Glutamatergic neuron (in vitro differentiated cells): ENCODE measurements around the gene ALMS1. TPM values are rescaled to one million over a fixed set of nuclear protein-coding genes. Genes with fewer than 3 reads are reported as not detected.
"Not testable (repeated sequence)": the region's sequence is repeated elsewhere in the genome, so short reads cannot be mapped to it uniquely, and the experiment has no call there.

Experiments
- DNase-seq: peaks from one replicate; pipeline ENCODE4 v3.0.0; 2022
- H3K27ac Mint-ChIP-seq: one replicate; pipeline ENCODE4 v1.8.0; 2020; ENCODE audit warnings: mild to moderate bottlenecking, mixed read lengths, inconsistent platforms; ENCODE audit not compliant: unreplicated experiment
- H3K27me3 Mint-ChIP-seq: one replicate; pipeline ENCODE4 v1.8.0; 2020; ENCODE audit warnings: mild to moderate bottlenecking, moderate library complexity, mixed read lengths, inconsistent platforms; ENCODE audit not compliant: unreplicated experiment
- H3K36me3 Mint-ChIP-seq: one replicate; pipeline ENCODE4 v1.8.0; 2020; ENCODE audit warnings: mild to moderate bottlenecking, mixed read lengths, inconsistent platforms; ENCODE audit not compliant: unreplicated experiment
- H3K4me1 Mint-ChIP-seq: one replicate; pipeline ENCODE4 v1.8.0; 2020; ENCODE audit warnings: mild to moderate bottlenecking, low read depth, mixed read lengths, inconsistent platforms; ENCODE audit not compliant: unreplicated experiment
- H3K4me3 Mint-ChIP-seq: one replicate; pipeline ENCODE4 v1.8.0; 2020; ENCODE audit warnings: mild to moderate bottlenecking, mixed read lengths, inconsistent platforms; ENCODE audit not compliant: unreplicated experiment
- H3K9me3 Mint-ChIP-seq: one replicate; pipeline ENCODE4 v1.8.0; 2020; ENCODE audit warnings: mild to moderate bottlenecking, moderate library complexity, mixed read lengths, inconsistent platforms; ENCODE audit not compliant: unreplicated experiment
- total RNA-seq: library from RNA; stranded (reverse); fragmentation: NEBNext Ultra II Directional; extraction: Animal tissue kit (Norgen Biotek cat#: 25700); gene quantifications from one replicate; pipeline ENCODE4 v1.2.1, GENCODE V29; 2021; ENCODE audit not compliant: unreplicated experiment
- TF ChIP-seq, protein P1 (sequence below): fragments of 200-600 bp; sonication (generic); IDR thresholded peaks from one replicate; pipeline ENCODE4 v1.5.0; 2021; ENCODE audit not compliant: partially characterized antibody, unreplicated experiment

Gene ALMS1
- total RNA-seq, 1 donor from 2014 or later: 50.5 TPM

DNA sequence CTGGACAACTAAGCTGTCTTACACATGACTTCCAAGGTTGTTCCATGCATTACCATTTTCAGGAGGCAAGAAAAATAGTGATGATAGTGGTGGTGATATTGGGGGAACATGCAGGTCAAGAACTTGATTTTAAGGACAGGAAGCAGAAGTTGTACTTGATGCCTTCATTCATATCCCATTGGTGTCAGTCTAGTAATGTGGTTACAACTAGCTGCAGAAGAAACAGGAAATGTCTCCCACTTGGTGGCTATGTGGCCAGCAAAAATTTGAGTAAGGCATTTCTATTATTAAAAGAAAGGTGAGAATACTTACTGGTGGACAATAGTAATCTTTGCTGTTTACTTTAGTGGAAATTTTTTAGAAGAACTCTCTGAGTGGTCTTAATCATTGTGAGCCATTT, 103.4 kb downstream of the ALMS1 start:
- TF ChIP-seq, protein P1, sequence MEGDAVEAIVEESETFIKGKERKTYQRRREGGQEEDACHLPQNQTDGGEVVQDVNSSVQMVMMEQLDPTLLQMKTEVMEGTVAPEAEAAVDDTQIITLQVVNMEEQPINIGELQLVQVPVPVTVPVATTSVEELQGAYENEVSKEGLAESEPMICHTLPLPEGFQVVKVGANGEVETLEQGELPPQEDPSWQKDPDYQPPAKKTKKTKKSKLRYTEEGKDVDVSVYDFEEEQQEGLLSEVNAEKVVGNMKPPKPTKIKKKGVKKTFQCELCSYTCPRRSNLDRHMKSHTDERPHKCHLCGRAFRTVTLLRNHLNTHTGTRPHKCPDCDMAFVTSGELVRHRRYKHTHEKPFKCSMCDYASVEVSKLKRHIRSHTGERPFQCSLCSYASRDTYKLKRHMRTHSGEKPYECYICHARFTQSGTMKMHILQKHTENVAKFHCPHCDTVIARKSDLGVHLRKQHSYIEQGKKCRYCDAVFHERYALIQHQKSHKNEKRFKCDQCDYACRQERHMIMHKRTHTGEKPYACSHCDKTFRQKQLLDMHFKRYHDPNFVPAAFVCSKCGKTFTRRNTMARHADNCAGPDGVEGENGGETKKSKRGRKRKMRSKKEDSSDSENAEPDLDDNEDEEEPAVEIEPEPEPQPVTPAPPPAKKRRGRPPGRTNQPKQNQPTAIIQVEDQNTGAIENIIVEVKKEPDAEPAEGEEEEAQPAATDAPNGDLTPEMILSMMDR: no peak
- no peak for DNase-seq
- no peak overlapping the region for H3K27ac Mint-ChIP-seq
- H3K9me3 Mint-ChIP-seq: peaks cover 2% of the 10 kb centered on the region
- no peaks in the 10 kb centered on the region for H3K27me3 Mint-ChIP-seq
- H3K36me3 Mint-ChIP-seq: peaks cover 6% of the 10 kb centered on the region
- no peaks in the 10 kb centered on the region for H3K4me1 Mint-ChIP-seq
- H3K4me3 Mint-ChIP-seq: no peak overlapping the region

DNA sequence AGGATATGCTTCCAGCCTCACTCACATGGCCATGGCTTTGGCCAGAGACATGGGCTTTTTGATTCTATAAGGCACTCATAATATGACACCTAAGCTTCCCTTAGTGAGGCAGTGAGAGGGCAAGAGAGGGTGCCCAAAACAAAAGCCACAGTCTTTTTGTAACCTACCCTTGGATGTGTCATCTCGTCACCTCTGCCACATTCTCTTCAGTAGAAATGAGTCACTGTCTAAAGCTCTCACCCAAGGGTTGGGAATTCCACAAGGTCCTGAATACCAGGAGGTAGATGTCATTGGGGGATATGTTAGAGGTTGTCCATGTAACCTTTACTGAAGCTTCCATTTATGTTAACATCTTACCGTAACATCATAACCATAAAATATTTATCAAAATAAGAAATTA, 108.4 kb downstream of the ALMS1 start:
- no peak overlapping the region for H3K27ac Mint-ChIP-seq
- no peaks in the 10 kb centered on the region for H3K9me3 Mint-ChIP-seq
- H3K27me3 Mint-ChIP-seq: no peaks in the 10 kb centered on the region
- TF ChIP-seq, protein P1: no peak
- H3K4me3 Mint-ChIP-seq: no peak overlapping the region
- no peak for DNase-seq
- H3K4me1 Mint-ChIP-seq: no peaks in the 10 kb centered on the region
- peaks cover 6% of the 10 kb centered on the region for H3K36me3 Mint-ChIP-seq

DNA sequence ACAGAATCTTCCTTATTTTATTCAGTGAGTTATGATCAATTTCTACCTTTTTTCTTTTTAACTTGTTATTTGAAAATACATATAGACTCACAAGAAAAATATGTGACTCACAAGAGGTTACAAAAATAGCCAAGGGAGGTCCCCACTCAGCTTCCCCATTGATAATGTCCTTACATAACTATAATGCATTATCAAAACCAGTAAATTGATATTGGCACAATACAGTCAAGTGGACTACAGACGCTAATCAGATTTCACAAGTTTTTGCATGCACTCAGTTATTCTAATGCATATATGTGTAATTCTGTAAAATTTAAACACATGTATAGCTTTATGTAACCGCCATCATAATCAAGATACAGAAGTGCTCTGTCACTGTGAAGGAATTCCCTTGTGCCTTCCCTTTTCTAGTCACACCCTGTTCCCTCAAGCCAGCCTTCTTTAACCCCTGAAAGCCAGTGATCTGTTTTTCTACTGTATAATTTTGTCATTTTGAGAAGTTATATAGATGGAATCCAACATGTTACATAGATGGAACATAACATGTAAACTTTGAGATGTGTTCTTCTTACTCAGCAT, 118.4 kb downstream of the ALMS1 start:
- Mint-ChIP-seq H3K27ac (no peak overlapping the region), H3K36me3 (peaks cover 9% of the 10 kb centered on the region), H3K4me3 (no peak overlapping the region), H3K4me1 (no peaks in the 10 kb centered on the region), H3K9me3 (peaks cover 2% of the 10 kb centered on the region), H3K27me3 (peaks cover 4% of the 10 kb centered on the region)
- TF ChIP-seq, protein P1: no peak
- no peak for DNase-seq

DNA sequence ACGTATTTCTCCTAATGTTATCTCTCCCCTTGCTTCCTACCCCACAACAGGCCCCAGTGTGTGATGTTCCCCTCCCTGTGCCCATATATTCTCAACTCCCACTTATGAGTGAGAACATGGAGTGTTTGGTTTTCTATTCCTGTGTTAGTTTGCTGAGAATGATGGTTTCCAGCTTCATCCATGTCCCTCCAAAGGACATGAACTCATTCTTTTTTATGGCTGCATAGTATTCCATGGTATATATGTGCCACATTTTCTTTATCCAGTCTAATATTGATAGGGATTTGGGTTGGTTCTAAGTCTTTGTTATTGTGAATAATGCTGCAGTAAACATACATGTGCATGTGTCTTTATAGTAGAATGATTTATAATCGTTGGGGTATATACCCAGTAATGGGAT, 119.2 kb downstream of the ALMS1 start:
- not testable (repeated sequence) for H3K9me3 Mint-ChIP-seq, H3K27ac Mint-ChIP-seq, DNase-seq, H3K4me3 Mint-ChIP-seq, H3K27me3 Mint-ChIP-seq, H3K4me1 Mint-ChIP-seq
- H3K36me3 Mint-ChIP-seq: peaks cover 13% of the 10 kb centered on the region

DNA sequence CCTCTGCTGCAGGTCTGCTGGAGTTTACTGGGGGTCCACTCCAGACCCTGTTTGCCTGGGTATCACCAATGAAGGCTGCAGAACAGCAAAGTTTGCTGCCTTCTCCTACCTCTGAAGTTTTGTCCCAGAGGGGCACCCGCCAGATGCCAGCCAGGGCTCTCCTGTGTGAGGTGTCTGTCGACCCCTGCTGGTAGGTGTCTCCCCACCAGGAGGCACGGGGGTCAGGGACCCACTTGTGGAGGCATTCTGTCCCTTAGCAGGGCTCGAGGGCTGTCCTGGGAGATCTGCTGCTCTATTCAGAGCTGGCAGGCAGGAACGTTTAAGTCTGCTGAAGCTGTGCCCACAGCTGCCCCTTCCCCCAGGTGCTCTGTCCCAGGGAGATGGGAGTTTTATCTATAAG, 124.8 kb downstream of the ALMS1 start:
- not testable (repeated sequence) for DNase-seq, H3K9me3 Mint-ChIP-seq, H3K4me1 Mint-ChIP-seq, H3K4me3 Mint-ChIP-seq, H3K27me3 Mint-ChIP-seq, H3K27ac Mint-ChIP-seq, H3K36me3 Mint-ChIP-seq

DNA sequence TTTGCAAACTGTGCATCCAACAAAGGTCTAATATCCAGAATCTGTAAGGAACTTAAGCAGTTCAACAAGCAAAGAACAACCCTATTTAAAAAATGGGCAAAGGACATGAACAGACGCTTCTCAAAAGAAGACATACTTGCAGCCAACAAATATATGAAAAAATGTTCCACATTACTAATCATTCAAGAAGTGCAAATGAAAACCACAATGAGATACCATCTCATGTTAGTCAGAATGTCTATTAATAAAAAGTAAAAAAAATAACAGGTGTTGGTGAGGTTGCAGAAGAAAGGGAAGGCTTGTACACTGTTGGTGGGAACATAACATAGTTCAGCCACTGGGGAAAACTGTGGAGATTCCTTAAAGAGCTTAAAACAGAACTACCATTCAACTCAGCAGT, 130.4 kb downstream of the ALMS1 start:
- H3K4me3 Mint-ChIP-seq: no peak overlapping the region
- H3K36me3 Mint-ChIP-seq: no peaks in the 10 kb centered on the region
- no peak overlapping the region for H3K27ac Mint-ChIP-seq
- no peak for DNase-seq
- peaks cover 2% of the 10 kb centered on the region for H3K9me3 Mint-ChIP-seq
- H3K27me3 Mint-ChIP-seq: no peaks in the 10 kb centered on the region
- no peaks in the 10 kb centered on the region for H3K4me1 Mint-ChIP-seq
- TF ChIP-seq, protein P1: no peak
